Bronchial epithelial cell (primary cell): Measurements from ENCODE around the gene CYP19A1. TPM values are rescaled to one million over a fixed set of nuclear protein-coding genes. Genes with fewer than 3 reads are reported as not detected.
A peak's percentile ranks its signal among the peaks of the same experiment; 100 is the strongest.

Source experiments
- DNase-seq: peaks from one replicate; pipeline ENCODE4 v3.0.0-alpha.2; 2010; ENCODE audit warnings: low read depth
- FAIRE-seq: peaks from 2 replicates; lab custom pipeline; 2011; peaks lifted over from hg19 to GRCh38; lab: Jason Lieb, UNC
- H3K27me3 ChIP-seq: 2 replicates; pipeline ENCODE4 v1.5.1; 2011; ENCODE audit warnings: low read length; ENCODE audit not compliant: control insufficient read depth, insufficient read depth
- H3K36me3 ChIP-seq: 2 replicates; pipeline ENCODE4 v1.5.1; 2011; ENCODE audit warnings: low read length; ENCODE audit not compliant: control insufficient read depth, insufficient read depth
- H3K4me3 ChIP-seq: 2 replicates; pipeline ENCODE4 v1.5.1; 2011; ENCODE audit warnings: mild to moderate bottlenecking, low read depth, low read length, control low read depth
- CTCF ChIP-seq: IDR thresholded peaks from 2 replicates; pipeline ENCODE4 v1.5.1; 2011; ENCODE audit warnings: mild to moderate bottlenecking, moderate library complexity, low read length, control low read depth, inconsistent platforms; ENCODE audit not compliant: insufficient read depth, severe bottlenecking
- total RNA-seq: library from RNA; depleted of rRNA; stranded (reverse); fragments of >200 nt; gene quantifications from 2 replicates; pipeline ENCODE4 v1.2.1, GENCODE V29; 2014

The CYP19A1 gene
- total RNA-seq, 1 donor from 2014 or later: not detected

DNA sequence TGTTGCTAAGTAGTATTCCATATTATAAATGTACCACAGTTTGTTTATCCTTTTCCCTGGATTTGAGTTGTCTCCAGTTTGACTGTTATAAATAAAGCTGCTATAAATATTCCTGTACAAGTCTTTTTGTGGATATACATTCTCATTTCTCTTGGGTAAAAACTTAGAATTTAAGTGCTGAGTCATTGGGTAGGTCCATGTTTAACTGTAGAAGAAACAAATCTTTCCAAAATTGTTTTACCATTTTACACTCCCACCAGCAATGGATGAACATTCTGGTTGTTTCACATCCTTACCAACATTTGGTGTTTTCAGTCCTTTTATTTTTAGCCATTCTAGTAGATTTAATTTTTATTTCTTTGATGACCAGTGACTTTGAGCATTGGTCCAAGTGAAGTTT is 169.7 kb downstream of the CYP19A1 start:
- DNase-seq: no peak
- TF ChIP-seq CTCF: no peak
- Histone ChIP-seq H3K36me3 (no peaks in the 10 kb centered on the region), H3K27me3 (no peaks in the 10 kb centered on the region), H3K4me3 (no peak overlapping the region)
- no peak for FAIRE-seq

GRCh38 chr15:51163843-51164242 is 174.6 kb downstream of the CYP19A1 start:
- TF ChIP-seq CTCF: no peak
- H3K36me3 ChIP-seq: no peaks in the 10 kb centered on the region
- no peak for FAIRE-seq
- no peak for DNase-seq
- H3K27me3 ChIP-seq: peaks cover 3% of the 10 kb centered on the region
- no peak overlapping the region for H3K4me3 ChIP-seq

DNA sequence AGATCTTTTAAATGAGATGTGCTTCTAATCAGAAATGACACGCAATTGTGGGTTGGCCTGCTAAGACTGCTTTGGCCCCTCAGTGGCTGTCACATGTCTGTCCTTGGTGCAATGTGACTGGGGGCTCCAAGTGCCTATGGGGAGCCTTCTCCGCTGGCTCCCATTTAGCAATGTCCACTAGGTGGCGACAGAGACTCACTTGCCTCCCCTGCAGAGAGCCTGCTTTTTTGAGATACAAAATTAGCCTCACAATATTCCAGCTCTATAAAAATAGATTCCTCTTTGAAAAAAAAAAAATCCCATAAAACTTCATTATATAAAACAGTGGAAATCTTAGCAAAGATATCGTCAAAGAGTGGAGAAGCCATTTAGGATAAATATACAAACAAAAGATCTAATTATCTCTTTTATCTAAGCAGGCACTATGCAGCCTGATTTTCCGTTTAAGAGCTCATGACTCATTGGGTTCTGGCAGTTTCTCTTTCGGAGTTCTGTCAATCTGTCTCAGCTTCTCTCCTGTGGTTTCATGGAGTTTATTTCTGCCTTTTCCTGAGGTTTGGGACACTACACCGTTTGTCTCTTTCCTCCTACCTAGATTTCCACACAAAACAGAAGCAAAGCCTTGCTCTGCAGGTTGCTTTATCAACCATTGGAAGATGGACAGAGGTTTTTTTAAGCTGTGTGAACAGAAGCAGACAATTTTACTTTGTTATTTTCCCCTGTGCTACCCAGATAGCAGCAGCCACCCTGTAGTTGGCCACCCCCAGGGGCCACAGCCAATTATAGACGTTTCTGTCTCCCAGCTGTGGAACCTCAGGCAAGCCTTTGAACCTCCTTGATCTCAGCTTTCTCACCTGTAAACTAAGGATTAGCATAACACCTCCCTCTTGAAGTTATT is 175.3 kb downstream of the CYP19A1 start:
- FAIRE-seq (no peak), DNase-seq (peak; percentile 70)
- Histone ChIP-seq H3K27me3 (peaks cover 3% of the 10 kb centered on the region), H3K4me3 (no peak overlapping the region), H3K36me3 (no peaks in the 10 kb centered on the region)
- peak; percentile 86 for TF ChIP-seq CTCF

GRCh38 chr15:51161491-51162220 is 176.7 kb downstream of the CYP19A1 start:
- DNase-seq: no peak
- FAIRE-seq: peak; percentile 47
- Histone ChIP-seq H3K4me3 (no peak overlapping the region), H3K27me3 (peaks cover 3% of the 10 kb centered on the region), H3K36me3 (no peaks in the 10 kb centered on the region)
- TF ChIP-seq CTCF: no peak

DNA sequence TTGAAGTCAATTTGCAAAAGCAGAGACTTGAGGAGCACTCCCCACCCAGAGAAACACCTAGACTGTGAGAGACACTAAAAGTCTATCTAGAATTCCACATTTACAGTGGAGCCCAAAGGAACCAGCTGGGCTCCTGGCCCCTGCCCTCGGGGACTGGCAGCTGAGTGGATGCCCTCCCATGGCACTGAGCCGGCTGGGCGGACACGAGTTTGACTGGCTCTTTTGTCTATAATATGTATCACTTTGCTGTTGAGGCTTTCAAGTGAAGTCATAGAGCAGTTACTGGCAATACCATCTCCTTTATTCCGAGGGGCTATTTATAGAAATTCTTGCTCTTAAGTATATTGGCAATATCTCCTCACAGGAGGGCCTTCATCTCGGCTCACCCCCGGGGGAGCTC is 177.9 kb downstream of the CYP19A1 start:
- Histone ChIP-seq H3K36me3 (no peaks in the 10 kb centered on the region), H3K4me3 (no peak overlapping the region), H3K27me3 (peaks cover 3% of the 10 kb centered on the region)
- DNase-seq: no peak
- FAIRE-seq: no peak
- no peak for TF ChIP-seq CTCF

Other genes starting within 250 kb of the CYP19A1 start
- 5.0 and 7.6 TPM in 2 replicates for gene TNFAIP8L3, start 243.7 kb downstream of the CYP19A1 start, total RNA-seq
- gene GLDN, start 3.1 kb upstream of the CYP19A1 start, total RNA-seq: 0.13 and 0.26 TPM in 2 replicates